Liver (tissue), 9 donors: Measurements from ENCODE around the gene RAC2. TPM values are rescaled to one million over a fixed set of nuclear protein-coding genes. Genes with fewer than 3 reads are reported as not detected.
A peak's percentile ranks its signal among the peaks of the same experiment; 100 is the strongest.

Experiments used
- DNase-seq: peaks from one replicate; pipeline ENCODE4 v3.0.0-alpha.2; 2017; ENCODE audit warnings: low spot score
- H3K27ac ChIP-seq, 2 donors: one replicate each; pipeline ENCODE4 v1.7.0; 2013; ENCODE audit warnings: inconsistent platforms in 2 of 2, low read length in 2 of 2, control low read depth in 1 of 2, low read depth in 1 of 2, mild to moderate bottlenecking in 1 of 2
- H3K27me3 ChIP-seq, 4 donors: one replicate each; pipeline versions ENCODE4 v1.6.1 to v1.7.0; 2013; ENCODE audit warnings: low read length in 3 of 4, inconsistent platforms in 1 of 4, mild to moderate bottlenecking in 1 of 4, moderate library complexity in 1 of 4; ENCODE audit not compliant: control insufficient read depth in 4 of 4, insufficient read depth in 4 of 4
- H3K36me3 ChIP-seq, 4 donors: one replicate each; pipeline versions ENCODE4 v1.6.1 to v1.7.0; 2013; ENCODE audit warnings: low read length in 3 of 4, mild to moderate bottlenecking in 3 of 4, low read depth in 1 of 4, moderate library complexity in 1 of 4; ENCODE audit not compliant: control insufficient read depth in 4 of 4, insufficient read depth in 3 of 4
- H3K4me1 ChIP-seq, 4 donors: one replicate each; pipeline versions ENCODE4 v1.6.1 to v1.7.0; 2013; ENCODE audit warnings: low read length in 3 of 4, mild to moderate bottlenecking in 3 of 4, moderate library complexity in 1 of 4; ENCODE audit not compliant: control insufficient read depth in 4 of 4, insufficient read depth in 4 of 4
- H3K4me3 ChIP-seq, 3 donors: one replicate each; pipeline versions ENCODE4 v1.6.1 to v1.7.0; 2013; ENCODE audit warnings: low read length in 3 of 3, control low read depth in 1 of 3, low read depth in 1 of 3, mild to moderate bottlenecking in 1 of 3
- H3K9ac ChIP-seq, 2 donors: one replicate each; pipeline ENCODE4 v1.7.0; 2013; ENCODE audit warnings: low read length in 2 of 2, mild to moderate bottlenecking in 2 of 2, moderate library complexity in 2 of 2, control low read depth in 1 of 2, low read depth in 1 of 2
- H3K9me3 ChIP-seq, 4 donors: one replicate each; pipeline versions ENCODE4 v1.6.1 to v1.7.0; 2013; ENCODE audit warnings: low read length in 3 of 4; ENCODE audit not compliant: control insufficient read depth in 4 of 4
- CTCF ChIP-seq: fragments of 150-350 bp; IDR thresholded peaks from 2 replicates; pipeline ENCODE4 v1.5.1; 2017; ENCODE audit warnings: improper control_type of control experiment, low read depth, low read length; ENCODE audit not compliant: missing input control
- FOXA1 ChIP-seq: IDR thresholded peaks from 2 replicates; pipeline ENCODE4 v1.6.1; 2016; ENCODE audit warnings: antibody characterized with exemption
- HNF4A ChIP-seq, 2 donors: conservative IDR thresholded peaks; 2 replicates each; pipeline ENCODE4 v1.6.1; 2016; ENCODE audit warnings: antibody characterized with exemption in 2 of 2, mild to moderate bottlenecking in 2 of 2
- NR2F2 ChIP-seq: IDR thresholded peaks from 2 replicates; pipeline ENCODE4 v1.6.1; 2016; ENCODE audit warnings: antibody characterized with exemption
- RAD21 ChIP-seq, 2 donors: IDR thresholded peaks; 2 replicates each; pipeline ENCODE4 v1.6.1; 2016; ENCODE audit warnings: antibody characterized with exemption in 2 of 2, mild to moderate bottlenecking in 2 of 2
- REST ChIP-seq: IDR thresholded peaks from 2 replicates; pipeline ENCODE4 v1.6.1; 2016; ENCODE audit warnings: antibody characterized with exemption, mild to moderate bottlenecking
- RXRA ChIP-seq, 2 donors: IDR thresholded peaks; 2 replicates each; pipeline ENCODE4 v1.6.1; 2017 to 2018; ENCODE audit warnings: antibody characterized with exemption in 2 of 2, mild to moderate bottlenecking in 1 of 2
- SP1 ChIP-seq: IDR thresholded peaks from 2 replicates; pipeline ENCODE4 v1.6.1; 2018; ENCODE audit warnings: antibody characterized with exemption, mild to moderate bottlenecking
- TAF1 ChIP-seq: conservative IDR thresholded peaks from 2 replicates; pipeline ENCODE4 v1.6.1; 2016; ENCODE audit warnings: antibody characterized with exemption, mild to moderate bottlenecking
- ZBTB33 ChIP-seq: IDR thresholded peaks from 2 replicates; pipeline ENCODE4 v1.6.1; 2016; ENCODE audit warnings: antibody characterized with exemption
- WGBS: extraction: QIAGEN DNeasy Blood & Tissue Kit; methylation state at CpG from one replicate; pipeline ENCODE4 v1.1.7; 2013; 5-methylcytosine and 5-hydroxymethylcytosine counted together
- polyA plus RNA-seq, 2 donors: library from polyadenylated mRNA; stranded (reverse) in 1 of 2; unstranded in 1 of 2; fragments of 200-250 nt in 1 of 2; fragments of >200 nt in 1 of 2; fragmentation: Nextera tagmentation in 1 of 2; extraction: Ambion mirVana in 1 of 2; gene quantifications; one replicate each; pipeline versions ENCODE4 v1.2.1 to v1.2.3, GENCODE V29; 2013 to 2015
- total RNA-seq, 2 donors: library from RNA; depleted of rRNA; stranded (reverse); fragments of >200 nt; gene quantifications; one replicate each; pipeline ENCODE4 v1.2.3, GENCODE V29; 2014
- donor health status: healthy.
- donor health status: healthy.
- donor health status: healthy.
- donor health status: healthy.
- donor health status: healthy.

The RAC2 gene
- total and polyA plus RNA-seq, 4 donors: 4.0 to 15.0 (median 7.4) TPM

DNA sequence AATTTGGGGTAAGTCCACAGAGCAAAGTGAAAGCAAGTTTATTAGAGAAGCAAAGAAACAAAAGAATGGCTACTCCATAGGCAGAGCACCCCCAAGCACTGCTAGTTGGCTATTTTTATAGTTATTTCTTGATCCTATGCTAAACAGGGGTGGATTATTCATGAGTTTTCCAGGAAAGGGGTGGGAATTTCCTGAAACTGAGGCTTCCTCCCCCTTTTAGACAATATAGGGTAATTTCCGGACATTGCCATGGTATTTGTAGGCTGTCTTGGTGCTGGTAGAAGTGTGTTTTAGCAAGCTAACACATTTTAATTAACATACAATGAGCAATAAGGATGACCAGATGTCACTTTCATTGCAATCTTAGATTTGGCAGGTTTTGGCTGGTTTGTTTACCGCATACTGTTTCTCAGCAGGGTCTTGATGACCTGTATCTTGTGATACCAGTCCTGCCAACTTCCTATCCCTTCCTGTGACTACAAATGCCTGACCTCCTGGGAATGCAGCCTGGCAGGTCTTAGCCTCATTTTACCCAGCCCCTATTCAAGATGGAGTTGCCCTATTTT is 55.1 kb downstream of the RAC2 start:
- Histone ChIP-seq H3K27me3 (no peaks in the 10 kb centered on the region), H3K4me3 (no peak overlapping the region), H3K27ac (peak overlapping the region; percentile 76 to 84), H3K9ac (no peak overlapping the region), H3K4me1 (peaks cover 4 to 18% (median 8%) of the 10 kb centered on the region in 4 donors), H3K36me3 (peaks cover 0 to 4% (median 0%) of the 10 kb centered on the region in 4 donors), H3K9me3 (no peaks in the 10 kb centered on the region)
- DNase-seq: no peak
- TF ChIP-seq SP1 (peak; percentile 10), NR2F2 (peak; percentile 36), FOXA1 (no peak), HNF4A (conservative IDR thresholded peaks at IDR 0.05) (no peak)
- 70% methylated on average over 2 of the region's 2 CpGs for WGBS

- TF ChIP-seq SP1 (peak; percentile 42), NR2F2 (peak; percentile 93), TAF1 (no peak), RAD21 (IDR thresholded peaks at IDR 0.05) (peak in 1 of 2 donors; percentile 2), CTCF (no peak), ZBTB33 (no peak), REST (peak; percentile 25), RXRA (IDR thresholded peaks at IDR 0.05) (peak; percentile 76 to 88)
- Histone ChIP-seq H3K9ac (peak within 1 kb of the TSS in 1 of 2 donors; percentile 28), H3K36me3 (peaks cover 0 to 4% (median 0%) of the 10 kb centered on the region in 4 donors), H3K4me3 (no peak within 1 kb of the TSS), H3K27ac (peak within 1 kb of the TSS; percentile 76 to 84), H3K4me1 (peaks cover 4 to 15% (median 8%) of the 10 kb centered on the region in 4 donors), H3K27me3 (no peaks in the 10 kb centered on the region), H3K9me3 (no peaks in the 10 kb centered on the region)
- no peak for DNase-seq
- WGBS: 61% methylated on average over 17 of the region's 17 CpGs
These were observed 55.9 kb downstream of the RAC2 start, which contains the start of gene C1QTNF6 for GRCh38 chr22:37187891-37188761. C1QTNF6 (minus strand) TSS chr22:37188247; CDS start chr22:37188213, 34 bp downstream.
